22Rv1 (cell line): Measurements from ENCODE around the gene MYO1D.

Source experiments
- CTCF ChIP-seq: fragments of 450-650 bp; IDR thresholded peaks from 2 replicates; pipeline ENCODE4 v1.5.1; 2017; ENCODE audit warnings: mild to moderate bottlenecking
- ZFX ChIP-seq: fragments of 450-650 bp; IDR thresholded peaks from 2 replicates; pipeline ENCODE4 v1.6.1; 2017; ENCODE audit warnings: antibody characterized with exemption, borderline replicate concordance

DNA sequence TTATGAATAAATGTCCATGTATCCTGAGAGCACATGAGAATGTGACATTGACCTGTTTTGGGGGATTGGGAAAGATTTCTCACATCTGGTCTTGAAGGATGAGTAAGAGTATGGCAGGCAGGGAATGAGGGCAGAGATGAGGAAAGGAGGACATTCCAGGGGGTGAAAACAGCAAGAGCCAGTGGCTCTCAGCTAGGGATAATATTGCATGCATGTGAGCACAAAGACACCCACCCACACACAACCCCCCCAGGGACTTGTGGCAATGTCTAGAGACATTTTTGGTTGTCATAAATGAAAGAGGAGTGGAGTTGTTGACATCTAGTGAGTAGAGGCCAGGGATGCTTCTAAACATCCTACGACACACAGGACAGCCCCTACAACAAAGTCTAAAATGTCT is 6.0 kb downstream of the MYO1D start:
- TF ChIP-seq CTCF, result no peak
- TF ChIP-seq ZFX, result no peak
